22Rv1 (cell line): ENCODE results near the gene SPC25.

Source experiments
- CTCF ChIP-seq: fragments of 450-650 bp; IDR thresholded peaks from 2 replicates; pipeline ENCODE4 v1.5.1; 2017; ENCODE audit warnings: mild to moderate bottlenecking
- ZFX ChIP-seq: fragments of 450-650 bp; IDR thresholded peaks from 2 replicates; pipeline ENCODE4 v1.6.1; 2017; ENCODE audit warnings: antibody characterized with exemption, borderline replicate concordance

GRCh38 chr2:168928113-168928831 is 38.0 kb upstream of the SPC25 start:
- TF ChIP-seq CTCF: no peak
- TF ChIP-seq ZFX: no peak
